Neural cell (in vitro differentiated cells): ENCODE data around the gene RAB11FIP4.

Experiments used
- EP300 ChIP-seq: fragments of 450-650 bp; conservative IDR thresholded peaks from 2 replicates; pipeline ENCODE4 v1.6.1; 2014; ENCODE audit warnings: antibody characterized with exemption, mild to moderate bottlenecking, moderate library complexity; ENCODE audit not compliant: poor library complexity, severe bottlenecking
- TF ChIP-seq, protein P1 (sequence below): fragments of 450-650 bp; IDR thresholded peaks from 2 replicates; pipeline ENCODE4 v1.5.1; 2014; ENCODE audit warnings: antibody characterized with exemption, mild to moderate bottlenecking, moderate library complexity; ENCODE audit not compliant: poor library complexity, severe bottlenecking

DNA sequence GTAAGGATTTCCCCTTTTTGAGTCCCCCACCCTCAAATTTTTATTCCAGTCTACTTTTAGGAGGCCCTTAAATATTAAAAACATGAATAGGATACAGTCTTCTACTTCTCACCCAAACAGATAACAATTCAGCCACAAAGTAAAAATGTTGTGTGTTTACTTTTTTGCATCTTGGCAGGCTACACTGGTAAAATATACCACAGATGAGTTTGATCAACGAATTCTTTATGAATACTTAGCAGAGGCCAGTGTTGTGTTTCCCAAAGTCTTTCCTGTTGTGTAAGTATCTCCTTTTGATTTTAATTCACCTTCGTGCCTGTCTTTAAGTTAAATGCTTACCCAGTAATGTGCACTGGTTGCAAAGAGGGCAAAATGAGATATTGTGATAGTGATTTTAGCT lies 34.4 kb upstream of the RAB11FIP4 start:
- TF ChIP-seq, protein P1, sequence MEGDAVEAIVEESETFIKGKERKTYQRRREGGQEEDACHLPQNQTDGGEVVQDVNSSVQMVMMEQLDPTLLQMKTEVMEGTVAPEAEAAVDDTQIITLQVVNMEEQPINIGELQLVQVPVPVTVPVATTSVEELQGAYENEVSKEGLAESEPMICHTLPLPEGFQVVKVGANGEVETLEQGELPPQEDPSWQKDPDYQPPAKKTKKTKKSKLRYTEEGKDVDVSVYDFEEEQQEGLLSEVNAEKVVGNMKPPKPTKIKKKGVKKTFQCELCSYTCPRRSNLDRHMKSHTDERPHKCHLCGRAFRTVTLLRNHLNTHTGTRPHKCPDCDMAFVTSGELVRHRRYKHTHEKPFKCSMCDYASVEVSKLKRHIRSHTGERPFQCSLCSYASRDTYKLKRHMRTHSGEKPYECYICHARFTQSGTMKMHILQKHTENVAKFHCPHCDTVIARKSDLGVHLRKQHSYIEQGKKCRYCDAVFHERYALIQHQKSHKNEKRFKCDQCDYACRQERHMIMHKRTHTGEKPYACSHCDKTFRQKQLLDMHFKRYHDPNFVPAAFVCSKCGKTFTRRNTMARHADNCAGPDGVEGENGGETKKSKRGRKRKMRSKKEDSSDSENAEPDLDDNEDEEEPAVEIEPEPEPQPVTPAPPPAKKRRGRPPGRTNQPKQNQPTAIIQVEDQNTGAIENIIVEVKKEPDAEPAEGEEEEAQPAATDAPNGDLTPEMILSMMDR: no peak
- no peak for TF ChIP-seq EP300
